ENCODE results near the gene C6orf141. TPM values are rescaled to one million over a fixed set of nuclear protein-coding genes. Genes with fewer than 3 reads are reported as not detected.

C6orf141 gene
- total RNA-seq, 1 experiment from 2014 or later: 2.1 TPM

DNA sequence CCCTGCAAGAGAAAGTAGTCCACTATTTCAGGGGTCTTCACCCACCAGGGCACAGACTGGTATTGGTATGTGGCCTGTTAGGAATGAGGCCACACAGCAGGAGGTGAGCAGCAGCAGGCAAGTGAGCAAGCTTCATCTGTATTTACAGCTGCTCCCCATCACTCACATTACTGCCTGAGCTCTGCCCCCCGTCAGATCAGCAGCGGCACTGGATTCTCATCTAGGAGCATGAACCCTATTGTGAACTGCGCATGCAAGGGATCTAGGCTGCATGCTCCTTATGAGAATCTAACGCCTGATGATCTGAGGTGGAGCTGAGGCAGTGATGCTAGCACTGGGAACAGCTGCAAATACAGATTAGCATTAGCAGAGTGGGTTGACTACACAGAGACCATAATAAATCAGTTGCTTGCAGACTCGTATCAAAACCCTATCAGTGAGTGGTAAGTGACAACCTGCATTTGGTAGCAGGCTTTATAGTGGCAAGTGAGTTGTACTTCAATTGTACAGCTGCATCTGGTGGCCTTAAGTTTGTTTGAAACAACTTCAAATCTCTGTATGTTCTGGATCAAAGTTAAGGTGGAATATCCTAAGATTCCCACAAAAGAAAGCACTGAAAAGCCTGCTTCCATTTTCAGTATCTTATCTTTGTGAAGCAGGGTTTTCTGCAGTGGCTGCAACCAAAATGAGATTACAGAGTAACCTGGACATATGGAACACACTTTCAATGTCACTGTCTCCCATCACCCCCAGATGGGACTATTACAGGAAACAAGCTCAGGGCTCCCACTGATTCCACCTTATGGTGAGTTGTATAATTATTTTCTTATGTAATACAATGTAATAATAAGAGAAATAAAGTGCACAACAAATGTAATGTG, 12.8 kb downstream of the C6orf141 start:
- ChIA-PET POLR2A (no interaction called here), CTCF (interaction anchor here (0.6 kb wide), 1 partner anchor 31 kb away, joined by 3 read pairs; no protein-coding TSS in a partner anchor)
- no peaks in the 10 kb centered on the region for H3K27me3 Mint-ChIP-seq (ENCODE audit: insufficient read depth, unreplicated experiment)
- Histone ChIP-seq H3K4me3 (ENCODE audit: low read depth, low read length) (no peak overlapping the region), H3K4me1 (no peaks in the 10 kb centered on the region), H3K27me3 (replicated peaks; ENCODE audit: control insufficient read depth, insufficient read depth, low read length) (no peaks in the 10 kb centered on the region), H3K36me3 (ENCODE audit: control insufficient read depth, insufficient read depth, low read length) (no peaks in the 10 kb centered on the region), H3K9me3 (no peaks in the 10 kb centered on the region)
- H3K36me3 Mint-ChIP-seq (ENCODE audit: insufficient read depth, unreplicated experiment): no peaks in the 10 kb centered on the region
- H3K27ac Mint-ChIP-seq (ENCODE audit: unreplicated experiment): no peak overlapping the region
- no peak overlapping the region for H3K4me3 Mint-ChIP-seq (ENCODE audit: unreplicated experiment)
- BruUV-seq (replicated peaks): no TSS peak
- no peaks in the 10 kb centered on the region for H3K4me1 Mint-ChIP-seq (ENCODE audit: low read depth, unreplicated experiment)
- TF ChIP-seq, protein P1, sequence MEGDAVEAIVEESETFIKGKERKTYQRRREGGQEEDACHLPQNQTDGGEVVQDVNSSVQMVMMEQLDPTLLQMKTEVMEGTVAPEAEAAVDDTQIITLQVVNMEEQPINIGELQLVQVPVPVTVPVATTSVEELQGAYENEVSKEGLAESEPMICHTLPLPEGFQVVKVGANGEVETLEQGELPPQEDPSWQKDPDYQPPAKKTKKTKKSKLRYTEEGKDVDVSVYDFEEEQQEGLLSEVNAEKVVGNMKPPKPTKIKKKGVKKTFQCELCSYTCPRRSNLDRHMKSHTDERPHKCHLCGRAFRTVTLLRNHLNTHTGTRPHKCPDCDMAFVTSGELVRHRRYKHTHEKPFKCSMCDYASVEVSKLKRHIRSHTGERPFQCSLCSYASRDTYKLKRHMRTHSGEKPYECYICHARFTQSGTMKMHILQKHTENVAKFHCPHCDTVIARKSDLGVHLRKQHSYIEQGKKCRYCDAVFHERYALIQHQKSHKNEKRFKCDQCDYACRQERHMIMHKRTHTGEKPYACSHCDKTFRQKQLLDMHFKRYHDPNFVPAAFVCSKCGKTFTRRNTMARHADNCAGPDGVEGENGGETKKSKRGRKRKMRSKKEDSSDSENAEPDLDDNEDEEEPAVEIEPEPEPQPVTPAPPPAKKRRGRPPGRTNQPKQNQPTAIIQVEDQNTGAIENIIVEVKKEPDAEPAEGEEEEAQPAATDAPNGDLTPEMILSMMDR (IDR thresholded peaks at IDR 0.05; ENCODE audit: insufficient read depth in 1 of 2, low read depth in 1 of 2, low read length in 1 of 2, severe bottlenecking in 1 of 2, unreplicated experiment in 1 of 2): no peak
- H3K9me3 Mint-ChIP-seq (ENCODE audit: unreplicated experiment): no peaks in the 10 kb centered on the region
- intact Hi-C loops (cut with micrococcal nuclease; ENCODE audit: unreplicated experiment): no loop called here
- no peak for DNase-seq

DNA sequence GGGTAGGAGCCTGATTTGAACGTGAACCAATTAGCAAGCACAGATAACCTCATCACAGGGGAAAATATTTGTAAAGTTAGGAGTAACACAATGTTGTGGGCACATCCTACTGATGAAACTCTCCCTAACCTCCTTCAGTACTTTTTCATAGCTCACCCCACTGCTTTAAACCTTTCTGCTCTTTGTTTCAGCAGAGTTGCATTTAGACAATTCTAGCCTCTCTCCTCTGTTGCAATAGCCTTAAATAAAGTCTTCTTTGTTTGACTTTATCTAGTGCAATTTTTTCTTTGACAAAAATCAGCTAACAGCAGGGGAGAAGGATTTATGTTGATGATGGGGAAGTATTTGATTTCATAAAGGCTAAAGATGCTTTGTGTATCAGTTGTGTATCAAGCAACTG, 14.1 kb downstream of the C6orf141 start:
- H3K27ac Mint-ChIP-seq (ENCODE audit: unreplicated experiment): no peak overlapping the region
- TF ChIP-seq, protein P1 (IDR thresholded peaks at IDR 0.05; ENCODE audit: insufficient read depth in 1 of 2, low read depth in 1 of 2, low read length in 1 of 2, severe bottlenecking in 1 of 2, unreplicated experiment in 1 of 2): no peak
- Histone ChIP-seq H3K36me3 (ENCODE audit: control insufficient read depth, insufficient read depth, low read length) (no peaks in the 10 kb centered on the region), H3K9me3 (no peaks in the 10 kb centered on the region), H3K27me3 (replicated peaks; ENCODE audit: control insufficient read depth, insufficient read depth, low read length) (no peaks in the 10 kb centered on the region), H3K4me3 (ENCODE audit: low read depth, low read length) (no peak overlapping the region), H3K4me1 (no peaks in the 10 kb centered on the region)
- H3K9me3 Mint-ChIP-seq (ENCODE audit: unreplicated experiment): no peaks in the 10 kb centered on the region
- ChIA-PET POLR2A (no interaction called here), CTCF (no interaction called here)
- H3K4me1 Mint-ChIP-seq (ENCODE audit: low read depth, unreplicated experiment): no peaks in the 10 kb centered on the region
- H3K4me3 Mint-ChIP-seq (ENCODE audit: unreplicated experiment): no peak overlapping the region
- intact Hi-C loops (cut with micrococcal nuclease; ENCODE audit: unreplicated experiment): no loop called here
- no peaks in the 10 kb centered on the region for H3K36me3 Mint-ChIP-seq (ENCODE audit: insufficient read depth, unreplicated experiment)
- BruUV-seq (replicated peaks): no TSS peak
- DNase-seq: no peak
- H3K27me3 Mint-ChIP-seq (ENCODE audit: insufficient read depth, unreplicated experiment): no peaks in the 10 kb centered on the region

DNA sequence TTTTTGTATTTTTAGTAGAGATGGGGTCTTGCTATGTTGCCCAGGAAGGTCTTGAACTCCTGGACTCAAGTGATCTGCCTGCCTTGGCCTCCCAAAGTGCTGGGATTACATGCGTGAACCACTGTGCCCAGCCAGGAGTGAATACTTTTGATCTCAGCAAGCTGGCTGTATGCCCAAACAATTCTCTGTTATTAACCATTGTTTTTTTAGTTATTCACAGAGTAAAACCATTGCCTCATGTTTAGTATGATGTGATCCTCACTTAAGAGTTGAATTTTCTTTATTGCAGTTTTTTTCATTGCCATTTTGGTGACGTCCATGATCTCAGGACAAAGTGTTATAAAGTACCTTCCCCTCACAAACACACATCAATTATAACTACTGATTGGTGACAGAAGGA, 14.8 kb downstream of the C6orf141 start:
- TF ChIP-seq, protein P1 (IDR thresholded peaks at IDR 0.05; ENCODE audit: insufficient read depth in 1 of 2, low read depth in 1 of 2, low read length in 1 of 2, severe bottlenecking in 1 of 2, unreplicated experiment in 1 of 2): no peak
- Mint-ChIP-seq H3K4me1 (ENCODE audit: low read depth, unreplicated experiment) (peaks cover 5% of the 10 kb centered on the region), H3K36me3 (ENCODE audit: insufficient read depth, unreplicated experiment) (no peaks in the 10 kb centered on the region), H3K27me3 (ENCODE audit: insufficient read depth, unreplicated experiment) (no peaks in the 10 kb centered on the region), H3K27ac (ENCODE audit: unreplicated experiment) (no peak overlapping the region), H3K4me3 (ENCODE audit: unreplicated experiment) (no peak overlapping the region), H3K9me3 (ENCODE audit: unreplicated experiment) (no peaks in the 10 kb centered on the region)
- no peak for DNase-seq
- no TSS peak for BruUV-seq (replicated peaks)
- H3K9me3 ChIP-seq: no peaks in the 10 kb centered on the region
- ChIA-PET POLR2A (no interaction called here), CTCF (no interaction called here)
- intact Hi-C loops (cut with micrococcal nuclease; ENCODE audit: unreplicated experiment): no loop called here
- H3K36me3 ChIP-seq (ENCODE audit: control insufficient read depth, insufficient read depth, low read length): no peaks in the 10 kb centered on the region
- H3K27me3 ChIP-seq (replicated peaks; ENCODE audit: control insufficient read depth, insufficient read depth, low read length): no peaks in the 10 kb centered on the region
- H3K4me3 ChIP-seq (ENCODE audit: low read depth, low read length): no peak overlapping the region
- no peaks in the 10 kb centered on the region for H3K4me1 ChIP-seq

All from Caco-2 (cell line).